ENCODE measurements around the gene FAM174B.

FAM174B gene

GRCh38 chr15:92643849-92644815 is 11.4 kb downstream of the FAM174B start:
- Histone ChIP-seq H3K36me3 (replicated peaks; ENCODE audit: insufficient read depth, low read length) (no peaks in the 10 kb centered on the region), H3K9ac (ENCODE audit: low read length) (no peak overlapping the region), H3K9me3 (replicated peaks; ENCODE audit: insufficient read depth, low read length) (no peaks in the 10 kb centered on the region), H3K27me3 (replicated peaks; ENCODE audit: insufficient read depth, low read length) (no peaks in the 10 kb centered on the region), H3K4me2 (ENCODE audit: low read depth, low read length) (no peak overlapping the region), H3K4me3 (ENCODE audit: low read length) (no peak overlapping the region), H3F3A (ENCODE audit: insufficient read depth, low read length) (peaks cover 10% of the 10 kb centered on the region), H3K9me2 (replicated peaks; ENCODE audit: insufficient read depth, low read length) (no peaks in the 10 kb centered on the region), H2AFZ (ENCODE audit: low read length) (no peak overlapping the region), H3K79me2 (ENCODE audit: low read length) (peaks cover 100% of the 10 kb centered on the region), H4K20me1 (ENCODE audit: insufficient read depth, low read length) (no peaks in the 10 kb centered on the region), H3K27ac (ENCODE audit: low read length) (no peak overlapping the region), H3K4me1 (ENCODE audit: low read length) (peaks cover 9% of the 10 kb centered on the region)
- TF ChIP-seq CTCF (IDR thresholded peaks at IDR 0.05; ENCODE audit: low read length) (no peak), EZH2 (optimal IDR thresholded peaks at IDR 0.05; ENCODE audit: low read depth, low read length) (no peak), EZH2phosphoT487 (IDR thresholded peaks at IDR 0.05; ENCODE audit: low read length) (no peak)
- no peak for DNase-seq

DNA sequence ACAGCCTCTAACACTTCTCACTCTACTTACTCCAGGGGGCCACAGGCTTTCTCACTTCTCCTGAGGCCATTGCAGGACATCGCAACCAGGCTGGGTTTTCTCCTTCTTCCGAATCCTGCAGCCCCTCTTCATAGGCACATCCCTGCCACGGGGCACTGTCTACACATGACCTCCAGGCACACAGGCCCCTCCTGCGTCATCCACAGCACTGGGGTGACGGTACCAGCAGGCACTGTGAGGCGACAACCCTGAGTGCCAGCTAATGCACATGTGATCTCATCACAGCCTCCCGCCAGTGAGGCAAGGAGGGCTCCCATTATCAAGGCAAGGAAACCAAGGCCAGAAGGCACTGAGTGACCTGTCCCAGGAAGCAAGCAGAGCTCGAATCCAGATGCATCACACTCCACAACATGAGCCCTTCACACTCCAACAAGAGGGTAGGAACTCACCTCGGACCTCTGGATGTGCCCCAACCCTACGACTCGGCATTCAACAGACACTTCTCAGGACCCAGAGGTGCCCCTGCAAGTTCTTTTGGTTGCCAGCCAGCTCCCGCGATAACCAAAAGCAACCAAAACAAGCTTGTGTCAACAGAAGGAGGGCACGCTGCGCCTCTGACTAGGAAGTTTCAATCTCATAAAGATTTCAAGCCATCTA is 16.7 kb downstream of the FAM174B start:
- Histone ChIP-seq H3K9ac (ENCODE audit: low read length) (peak overlapping the region; percentile 73), H2AFZ (ENCODE audit: low read length) (peak overlapping the region; percentile 61), H4K20me1 (ENCODE audit: insufficient read depth, low read length) (no peaks in the 10 kb centered on the region), H3K4me3 (ENCODE audit: low read length) (peak overlapping the region; percentile 51), H3K36me3 (replicated peaks; ENCODE audit: insufficient read depth, low read length) (no peaks in the 10 kb centered on the region), H3K4me1 (ENCODE audit: low read length) (peaks cover 38% of the 10 kb centered on the region), H3K27ac (ENCODE audit: low read length) (peak overlapping the region; percentile 95), H3K4me2 (ENCODE audit: low read depth, low read length) (peak overlapping the region; percentile 79), H3K79me2 (ENCODE audit: low read length) (peaks cover 100% of the 10 kb centered on the region), H3K9me2 (replicated peaks; ENCODE audit: insufficient read depth, low read length) (no peaks in the 10 kb centered on the region), H3K9me3 (replicated peaks; ENCODE audit: insufficient read depth, low read length) (no peaks in the 10 kb centered on the region), H3F3A (ENCODE audit: insufficient read depth, low read length) (peaks cover 30% of the 10 kb centered on the region), H3K27me3 (replicated peaks; ENCODE audit: insufficient read depth, low read length) (no peaks in the 10 kb centered on the region)
- TF ChIP-seq EZH2 (optimal IDR thresholded peaks at IDR 0.05; ENCODE audit: low read depth, low read length) (no peak), EZH2phosphoT487 (IDR thresholded peaks at IDR 0.05; ENCODE audit: low read length) (no peak), CTCF (IDR thresholded peaks at IDR 0.05; ENCODE audit: low read length) (no peak)
- peak; percentile 82 for DNase-seq

DNA sequence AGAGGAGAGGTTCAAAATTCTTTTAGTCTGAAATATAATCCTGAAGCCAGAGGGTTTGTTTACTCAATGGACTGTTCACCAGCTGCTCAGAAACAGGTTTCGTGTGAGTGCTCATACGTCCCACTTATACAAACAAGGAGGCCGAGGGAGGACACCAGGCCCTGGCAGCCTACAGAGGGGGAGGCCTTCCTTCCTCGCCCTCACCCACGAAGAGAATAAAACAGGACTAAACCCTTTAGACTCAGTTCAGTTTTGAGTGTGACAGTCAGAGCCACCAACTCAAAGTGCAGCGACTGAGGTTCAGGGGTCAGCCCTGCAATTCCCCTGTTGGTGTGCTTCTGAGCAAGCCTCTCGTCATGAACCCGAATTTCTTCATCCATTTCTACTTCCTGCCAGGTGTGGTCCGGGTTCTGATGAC is 17.3 kb downstream of the FAM174B start:
- H3K9ac ChIP-seq (ENCODE audit: low read length), result peak overlapping the region; percentile 73
- TF ChIP-seq EZH2 (optimal IDR thresholded peaks at IDR 0.05; ENCODE audit: low read depth, low read length) (no peak), CTCF (IDR thresholded peaks at IDR 0.05; ENCODE audit: low read length) (no peak), EZH2phosphoT487 (IDR thresholded peaks at IDR 0.05; ENCODE audit: low read length) (no peak)
- peak; percentile 73 for DNase-seq
- H3F3A ChIP-seq (ENCODE audit: insufficient read depth, low read length), result peaks cover 30% of the 10 kb centered on the region
- H4K20me1 ChIP-seq (ENCODE audit: insufficient read depth, low read length), result no peaks in the 10 kb centered on the region
- H3K27me3 ChIP-seq (replicated peaks; ENCODE audit: insufficient read depth, low read length), result no peaks in the 10 kb centered on the region
- H3K9me3 ChIP-seq (replicated peaks; ENCODE audit: insufficient read depth, low read length), result no peaks in the 10 kb centered on the region
- H3K9me2 ChIP-seq (replicated peaks; ENCODE audit: insufficient read depth, low read length), result no peaks in the 10 kb centered on the region
- H2AFZ ChIP-seq (ENCODE audit: low read length), result peak overlapping the region; percentile 61
- H3K27ac ChIP-seq (ENCODE audit: low read length), result peak overlapping the region; percentile 95
- H3K4me3 ChIP-seq (ENCODE audit: low read length), result peak overlapping the region; percentile 51
- no peaks in the 10 kb centered on the region for H3K36me3 ChIP-seq (replicated peaks; ENCODE audit: insufficient read depth, low read length)
- H3K4me1 ChIP-seq (ENCODE audit: low read length), result peaks cover 38% of the 10 kb centered on the region
- peak overlapping the region; percentile 79 for H3K4me2 ChIP-seq (ENCODE audit: low read depth, low read length)
- peaks cover 100% of the 10 kb centered on the region for H3K79me2 ChIP-seq (ENCODE audit: low read length)

Measured in MM.1S (cell line).